GM23338 (cell line): ENCODE data around the gene TNFRSF8. TPM values are rescaled to one million over a fixed set of nuclear protein-coding genes. Genes with fewer than 3 reads are reported as not detected.

Experiments used
- ATAC-seq: fragments of 200-7000 bp; cut with Tn5 transposase; 3 replicates; pipeline ENCODE4 v1.9.1; 2020
- DNase-seq: peaks from one replicate; pipeline ENCODE4 v3.0.0-alpha.2; 2015; ENCODE audit warnings: low spot score
- H2AFZ ChIP-seq: fragments of 200-600 bp; sonication (generic); 2 replicates; pipeline ENCODE4 v1.8.0; 2016; ENCODE audit warnings: antibody characterized with exemption, mild to moderate bottlenecking, moderate library complexity
- H3F3A ChIP-seq: fragments of 200-600 bp; sonication (generic); replicated peaks from 2 replicates; pipeline ENCODE4 v1.8.0; 2017; ENCODE audit warnings: antibody characterized with exemption, mixed run types, low read depth
- H3K27ac ChIP-seq: fragments of 200-600 bp; sonication (generic); 2 replicates; pipeline ENCODE4 v1.6.1; 2016; ENCODE audit warnings: low read depth
- H3K27me3 ChIP-seq: fragments of 200-600 bp; sonication (generic); 2 replicates; pipeline ENCODE4 v1.8.0; 2016; ENCODE audit warnings: mild to moderate bottlenecking, mixed run types, moderate library complexity; ENCODE audit not compliant: insufficient read depth
- H3K36me3 ChIP-seq: fragments of 200-600 bp; sonication (generic); 2 replicates; pipeline ENCODE4 v1.8.0; 2016; ENCODE audit warnings: mild to moderate bottlenecking; ENCODE audit not compliant: insufficient read depth
- H3K4me1 ChIP-seq: fragments of 200-600 bp; sonication (generic); 2 replicates; pipeline ENCODE4 v1.8.0; 2016; ENCODE audit warnings: mild to moderate bottlenecking, moderate library complexity; ENCODE audit not compliant: insufficient read depth
- H3K4me2 ChIP-seq: fragments of 200-600 bp; sonication (generic); 2 replicates; pipeline ENCODE4 v1.7.1; 2017; ENCODE audit warnings: mixed run types
- H3K4me3 ChIP-seq: fragments of 200-600 bp; sonication (generic); 2 replicates; pipeline ENCODE4 v1.6.1; 2016; ENCODE audit warnings: mixed run types
- H3K79me2 ChIP-seq: fragments of 200-600 bp; sonication (generic); replicated peaks from 2 replicates; pipeline ENCODE4 v1.8.0; 2017; ENCODE audit warnings: mild to moderate bottlenecking; ENCODE audit not compliant: insufficient read depth
- H3K9me2 ChIP-seq: fragments of 200-600 bp; sonication (generic); 2 replicates; pipeline ENCODE4 v1.8.0; 2017; ENCODE audit not compliant: insufficient read depth
- H4K20me1 ChIP-seq: fragments of 200-600 bp; sonication (generic); replicated peaks from 2 replicates; pipeline ENCODE4 v1.8.0; 2017; ENCODE audit warnings: mild to moderate bottlenecking; ENCODE audit not compliant: insufficient read depth
- H3K27ac Mint-ChIP-seq: 2 replicates; pipeline ENCODE4 v1.8.0; 2020; ENCODE audit warnings: inconsistent platforms, mild to moderate bottlenecking, moderate library complexity, mixed read lengths
- H3K27me3 Mint-ChIP-seq: 3 replicates; pipeline ENCODE4 v1.8.0; 2022; ENCODE audit warnings: low read depth, mild to moderate bottlenecking, moderate library complexity, mixed read lengths, inconsistent platforms; ENCODE audit not compliant: insufficient read depth, poor library complexity
- H3K36me3 Mint-ChIP-seq: 3 replicates; pipeline ENCODE4 v1.8.0; 2021; ENCODE audit warnings: low read depth, mild to moderate bottlenecking, inconsistent platforms, moderate library complexity, mixed read lengths
- H3K4me1 Mint-ChIP-seq: 3 replicates; pipeline ENCODE4 v1.8.0; 2020; ENCODE audit warnings: mild to moderate bottlenecking, inconsistent platforms, mixed read lengths
- H3K4me3 Mint-ChIP-seq: 3 replicates; pipeline ENCODE4 v1.8.0; 2021; ENCODE audit warnings: moderate library complexity, mild to moderate bottlenecking, inconsistent platforms, mixed read lengths
- H3K9me3 Mint-ChIP-seq: 3 replicates; pipeline ENCODE4 v1.8.0; 2020; ENCODE audit warnings: moderate library complexity, mild to moderate bottlenecking, inconsistent platforms, mixed read lengths
- CREB1 ChIP-seq: fragments of 250-450 bp; sonication (Bioruptor Pico); IDR thresholded peaks from 2 replicates; pipeline ENCODE4 v1.5.0; 2020; ENCODE audit warnings: low read depth, mild to moderate bottlenecking, moderate library complexity
- CTCF ChIP-seq, 2 experiments: fragments of 200-600 bp in 1 of 2; sonication (generic) in 1 of 2; conservative IDR thresholded peaks; 2 replicates each; pipeline versions ENCODE4 v1.5.1 to v1.6.1; 2016 to 2017; ENCODE audit warnings: antibody characterized with exemption in 2 of 2, low read depth in 2 of 2, mild to moderate bottlenecking in 2 of 2, moderate library complexity in 1 of 2
- ETS1 ChIP-seq: IDR thresholded peaks from 2 replicates; pipeline ENCODE4 v1.6.1; 2016; ENCODE audit warnings: antibody characterized with exemption
- EZH2 ChIP-seq: fragments of 200-600 bp; sonication (generic); IDR thresholded peaks from one replicate; pipeline ENCODE4 v1.8.0; 2017; ENCODE audit warnings: antibody characterized with exemption, mild to moderate bottlenecking, low read depth; ENCODE audit not compliant: unreplicated experiment
- EZH2phosphoT487 ChIP-seq: fragments of 200-600 bp; sonication (generic); IDR thresholded peaks from one replicate; pipeline ENCODE4 v1.8.1; 2018; ENCODE audit warnings: antibody characterized with exemption; ENCODE audit not compliant: unreplicated experiment
- JUNB ChIP-seq: IDR thresholded peaks from one replicate; pipeline ENCODE4 v1.6.1; 2016; ENCODE audit warnings: antibody characterized with exemption; ENCODE audit not compliant: unreplicated experiment
- NANOG ChIP-seq: IDR thresholded peaks from 2 replicates; pipeline ENCODE4 v1.6.1; 2016; ENCODE audit warnings: antibody characterized with exemption, borderline replicate concordance
- POLR2AphosphoS5 ChIP-seq: IDR thresholded peaks from 2 replicates; pipeline ENCODE4 v1.6.1; 2016; ENCODE audit warnings: antibody characterized with exemption, low read depth
- REST ChIP-seq: IDR thresholded peaks from one replicate; pipeline ENCODE4 v1.6.1; 2018; ENCODE audit warnings: antibody characterized with exemption; ENCODE audit not compliant: unreplicated experiment
- STAT1 ChIP-seq: IDR thresholded peaks from one replicate; pipeline ENCODE4 v1.6.1; 2016; ENCODE audit warnings: antibody characterized with exemption; ENCODE audit not compliant: unreplicated experiment
- ZNF114 ChIP-seq: fragments of 250-450 bp; sonication (Bioruptor Pico); IDR thresholded peaks from 2 replicates; pipeline ENCODE4 v1.5.0; 2020; ENCODE audit warnings: mild to moderate bottlenecking, moderate library complexity
- ZNF331 ChIP-seq: fragments of 250-450 bp; sonication (Bioruptor Pico); IDR thresholded peaks from 2 replicates; pipeline ENCODE4 v1.5.0; 2020; ENCODE audit warnings: low read depth, mild to moderate bottlenecking, moderate library complexity
- ZNF462 ChIP-seq: fragments of 250-450 bp; sonication (Bioruptor Pico); IDR thresholded peaks from 2 replicates; pipeline ENCODE4 v1.5.0; 2020; ENCODE audit warnings: mild to moderate bottlenecking, moderate library complexity
- polyA plus RNA-seq: library from polyadenylated mRNA; unstranded; fragments of >200 nt; fragmentation: Nextera tagmentation; extraction: Ambion mirVana; gene quantifications from 2 replicates; pipeline ENCODE4 v1.2.1, GENCODE V29; 2016
- total RNA-seq: library from RNA; depleted of rRNA; stranded (reverse); fragments of >200 nt; shearing (Covaris generic); gene quantifications from 2 replicates; pipeline ENCODE4 v1.2.3, GENCODE V29; 2014

Gene TNFRSF8
- total and polyA plus RNA-seq, 2 experiments from 2014 or later, result 11.7 to 28.2 TPM

- no peak overlapping the region for H3K4me2 ChIP-seq
- H3K36me3 ChIP-seq, result no peaks in the 10 kb centered on the region
- Mint-ChIP-seq H3K9me3 (no peaks in the 10 kb centered on the region; the same call in 2 of the 3 replicates), H3K27ac (no peak overlapping the region), H3K4me1 (peaks cover 21% of the 10 kb centered on the region), H3K4me3 (no peak overlapping the region), H3K27me3 (peaks cover 6% of the 10 kb centered on the region), H3K36me3 (no peaks in the 10 kb centered on the region)
- no peaks in the 10 kb centered on the region for H3K9me2 ChIP-seq
- H4K20me1 ChIP-seq, result no peaks in the 10 kb centered on the region
- ATAC-seq (no peak), DNase-seq (no peak)
- TF ChIP-seq ETS1 (no peak), NANOG (no peak), POLR2AphosphoS5 (no peak), ZNF462 (CRISPR knock-in tag) (no peak), JUNB (no peak), EZH2 (no peak), REST (no peak), ZNF114 (no peak), CTCF (conservative IDR thresholded peaks at IDR 0.05; ENCODE audit: low read depth in 2 of 2) (no peak), ZNF331 (CRISPR knock-in tag) (no peak), EZH2phosphoT487 (no peak), CREB1 (CRISPR knock-in tag) (no peak), STAT1 (no peak)
- H3K27ac ChIP-seq, result no peak overlapping the region
- no peaks in the 10 kb centered on the region for H3F3A ChIP-seq
- no peaks in the 10 kb centered on the region for H3K79me2 ChIP-seq
- H3K27me3 ChIP-seq, result no peaks in the 10 kb centered on the region
- peaks cover 5% of the 10 kb centered on the region; the same call in 1 of the 2 replicates for H3K4me1 ChIP-seq
- H2AFZ ChIP-seq, result no peak overlapping the region
- no peak overlapping the region for H3K4me3 ChIP-seq
Observed at GRCh38 chr1:12051361-12051760, 11.7 kb upstream of the TNFRSF8 start.
